Adipocyte (in vitro differentiated cells): ENCODE data around the gene ZBTB20.
A peak's percentile ranks its signal among the peaks of the same experiment; 100 is the strongest.

Experiments used
- DNase-seq: peaks from one replicate; pipeline ENCODE4 v3.0.0-alpha.2; 2015; ENCODE audit warnings: low read depth
- H3K27me3 ChIP-seq: replicated peaks from 2 replicates; pipeline ENCODE4 v1.7.0; 2013; ENCODE audit warnings: mild to moderate bottlenecking, low read length, moderate library complexity; ENCODE audit not compliant: control insufficient read depth, insufficient read depth
- H3K36me3 ChIP-seq: 2 replicates; pipeline ENCODE4 v1.7.0; 2013; ENCODE audit warnings: low read length, mild to moderate bottlenecking, moderate library complexity; ENCODE audit not compliant: control insufficient read depth, insufficient read depth, severe bottlenecking
- H3K4me1 ChIP-seq: 2 replicates; pipeline ENCODE4 v1.7.0; 2013; ENCODE audit warnings: mild to moderate bottlenecking, low read length, moderate library complexity; ENCODE audit not compliant: control insufficient read depth, insufficient read depth
- H3K4me3 ChIP-seq: 2 replicates; pipeline ENCODE4 v1.7.0; 2013; ENCODE audit warnings: mild to moderate bottlenecking, low read length, moderate library complexity
- H3K9ac ChIP-seq: 2 replicates; pipeline ENCODE4 v1.7.0; 2013; ENCODE audit warnings: mild to moderate bottlenecking, low read length, moderate library complexity
- H3K9me3 ChIP-seq: 2 replicates; pipeline ENCODE4 v1.7.0; 2013; ENCODE audit warnings: mild to moderate bottlenecking, low read length, moderate library complexity; ENCODE audit not compliant: control insufficient read depth

Gene ZBTB20

GRCh38 chr3:115004201-115005140, 142.6 kb downstream of the ZBTB20 start:
- H3K27me3 ChIP-seq, result no peaks in the 10 kb centered on the region
- no peak overlapping the region for H3K4me3 ChIP-seq
- no peak overlapping the region for H3K9ac ChIP-seq
- no peak for DNase-seq
- H3K36me3 ChIP-seq, result no peaks in the 10 kb centered on the region
- no peaks in the 10 kb centered on the region for H3K9me3 ChIP-seq
- H3K4me1 ChIP-seq, result no peaks in the 10 kb centered on the region

DNA sequence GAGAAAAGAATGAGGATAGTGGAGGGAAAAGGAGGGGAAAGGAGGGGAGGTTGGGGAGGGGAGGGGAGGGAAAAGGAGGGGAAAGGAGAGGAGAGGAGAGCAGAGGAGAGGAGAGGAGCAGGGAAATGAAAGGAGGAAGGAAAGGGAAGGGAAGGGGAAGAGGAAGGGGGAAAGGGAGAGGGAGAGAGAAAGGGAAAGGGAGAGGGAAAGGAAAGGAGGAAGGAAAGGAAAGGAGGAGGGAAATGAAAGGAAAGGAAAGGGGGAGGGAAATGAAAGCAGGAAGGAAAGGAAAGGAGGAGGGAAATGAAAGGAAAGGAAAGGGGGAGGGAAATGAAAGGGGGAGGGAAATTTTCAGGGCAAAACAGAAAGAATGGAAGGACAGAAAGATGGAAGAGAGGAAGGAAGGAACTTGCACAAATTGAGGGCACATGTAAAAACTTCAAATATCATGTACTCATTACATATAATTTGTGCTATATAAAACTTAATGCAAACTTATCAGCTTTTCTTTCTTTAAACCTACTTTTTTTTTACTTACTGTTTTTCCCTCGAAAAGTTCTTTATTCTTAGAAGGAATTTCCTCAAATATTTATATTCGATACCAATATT, 148.0 kb downstream of the ZBTB20 start:
- Histone ChIP-seq H3K4me1 (no peaks in the 10 kb centered on the region), H3K9me3 (no peaks in the 10 kb centered on the region), H3K9ac (no peak overlapping the region), H3K36me3 (no peaks in the 10 kb centered on the region), H3K27me3 (no peaks in the 10 kb centered on the region), H3K4me3 (no peak overlapping the region)
- no peak for DNase-seq

DNA sequence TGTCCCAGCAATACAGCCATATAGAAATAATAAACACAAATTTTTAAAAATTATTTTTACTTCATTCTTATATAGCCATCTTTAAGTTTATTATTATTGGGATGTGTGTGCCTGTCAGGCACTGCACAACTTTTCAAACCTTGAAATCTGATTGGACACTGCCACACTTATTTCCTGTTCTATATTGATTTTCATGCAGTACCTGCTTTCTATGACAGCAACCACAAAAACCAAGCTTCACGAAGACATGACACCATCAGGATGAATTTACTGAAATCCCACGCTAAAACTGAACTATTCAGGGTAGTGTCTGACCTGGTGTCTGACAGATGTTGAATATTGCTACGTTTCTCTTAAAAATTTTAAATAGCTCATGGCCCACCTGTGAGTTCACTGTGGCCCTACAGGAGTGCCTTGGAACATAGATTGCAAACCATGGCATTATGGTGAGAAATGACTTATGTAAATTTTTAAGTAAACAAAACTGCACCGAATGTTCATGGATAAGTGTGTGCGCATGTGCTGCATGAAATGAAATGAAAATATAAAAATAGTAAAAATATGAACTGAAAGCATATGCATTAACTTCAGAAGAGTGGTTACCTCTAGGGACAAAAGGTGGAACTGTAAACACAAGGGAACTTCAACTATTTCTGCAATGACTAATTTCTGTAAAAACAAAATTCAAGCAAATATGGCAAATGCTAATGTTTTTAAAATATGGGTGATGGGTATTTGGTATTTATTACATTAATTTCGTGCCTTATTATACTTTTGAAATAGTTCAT, 152.3 kb downstream of the ZBTB20 start:
- DNase-seq, result no peak
- Histone ChIP-seq H3K9ac (no peak overlapping the region), H3K4me3 (no peak overlapping the region), H3K9me3 (no peaks in the 10 kb centered on the region), H3K4me1 (no peaks in the 10 kb centered on the region), H3K27me3 (no peaks in the 10 kb centered on the region), H3K36me3 (no peaks in the 10 kb centered on the region)

GRCh38 chr3:114985776-114986175, 161.3 kb downstream of the ZBTB20 start:
- Histone ChIP-seq H3K9ac (no peak overlapping the region), H3K9me3 (no peaks in the 10 kb centered on the region), H3K4me3 (no peak overlapping the region), H3K27me3 (no peaks in the 10 kb centered on the region), H3K36me3 (no peaks in the 10 kb centered on the region), H3K4me1 (no peaks in the 10 kb centered on the region)
- DNase-seq, result no peak

- no peak overlapping the region for H3K4me3 ChIP-seq
- no peak for DNase-seq
- H3K4me1 ChIP-seq, result no peaks in the 10 kb centered on the region
- H3K36me3 ChIP-seq, result no peaks in the 10 kb centered on the region
- no peaks in the 10 kb centered on the region for H3K9me3 ChIP-seq
- no peaks in the 10 kb centered on the region for H3K27me3 ChIP-seq
- H3K9ac ChIP-seq, result no peak overlapping the region
Observed at GRCh38 chr3:114983248-114983647, 163.8 kb downstream of the ZBTB20 start.

DNA sequence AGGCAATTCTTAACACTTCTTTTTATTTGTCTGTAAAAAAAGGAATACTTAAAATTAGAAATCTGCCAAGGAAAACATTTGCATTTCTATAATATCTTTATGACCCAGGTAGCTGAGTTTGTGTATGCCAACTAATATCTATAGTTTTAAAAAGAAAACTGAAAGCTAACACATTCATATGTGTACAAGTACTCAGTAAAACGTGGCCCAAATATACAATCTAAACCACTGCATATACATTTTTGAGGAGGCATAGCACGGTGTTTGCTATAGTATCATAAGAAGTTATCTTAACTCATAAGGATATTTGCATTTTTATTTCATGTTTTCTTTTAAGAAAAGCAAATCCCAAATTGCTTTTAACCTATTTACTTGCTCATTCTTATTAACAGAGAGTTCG, 172.7 kb downstream of the ZBTB20 start:
- Histone ChIP-seq H3K4me1 (no peaks in the 10 kb centered on the region), H3K9me3 (no peaks in the 10 kb centered on the region), H3K36me3 (no peaks in the 10 kb centered on the region), H3K9ac (no peak overlapping the region), H3K27me3 (no peaks in the 10 kb centered on the region), H3K4me3 (no peak overlapping the region)
- DNase-seq, result no peak

GRCh38 chr3:114973536-114973935, 173.6 kb downstream of the ZBTB20 start:
- DNase-seq, result no peak
- Histone ChIP-seq H3K27me3 (no peaks in the 10 kb centered on the region), H3K9ac (no peak overlapping the region), H3K4me1 (no peaks in the 10 kb centered on the region), H3K9me3 (no peaks in the 10 kb centered on the region), H3K36me3 (no peaks in the 10 kb centered on the region), H3K4me3 (no peak overlapping the region)

DNA sequence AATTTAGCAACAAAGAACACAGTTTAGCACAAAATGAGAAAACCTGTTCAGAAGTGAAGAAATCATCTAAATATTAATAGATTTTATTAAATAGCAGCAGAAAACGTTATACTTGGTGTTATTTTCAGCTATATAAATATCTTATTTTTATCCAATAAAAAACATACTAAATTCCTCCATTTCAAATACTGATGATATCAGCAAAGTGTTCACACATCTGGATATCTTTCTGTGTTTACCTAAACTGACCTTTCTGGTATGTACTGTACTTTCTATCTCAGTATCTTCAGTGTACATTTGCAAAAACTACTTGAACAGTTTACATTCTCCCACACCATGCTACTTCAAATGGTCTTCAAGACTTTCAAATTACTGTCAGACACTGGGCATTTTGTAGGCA, 179.9 kb downstream of the ZBTB20 start:
- no peaks in the 10 kb centered on the region for H3K27me3 ChIP-seq
- H3K9ac ChIP-seq, result no peak overlapping the region
- DNase-seq, result no peak
- H3K4me1 ChIP-seq, result no peaks in the 10 kb centered on the region
- no peak overlapping the region for H3K4me3 ChIP-seq
- H3K36me3 ChIP-seq, result no peaks in the 10 kb centered on the region
- H3K9me3 ChIP-seq, result no peaks in the 10 kb centered on the region

GRCh38 chr3:114962189-114962588, 184.9 kb downstream of the ZBTB20 start:
- DNase-seq, result no peak
- no peaks in the 10 kb centered on the region for H3K27me3 ChIP-seq
- peaks cover 3% of the 10 kb centered on the region for H3K36me3 ChIP-seq
- no peak overlapping the region for H3K4me3 ChIP-seq
- no peaks in the 10 kb centered on the region for H3K4me1 ChIP-seq
- H3K9me3 ChIP-seq, result no peaks in the 10 kb centered on the region
- H3K9ac ChIP-seq, result no peak overlapping the region

GRCh38 chr3:114958930-114959329, 188.2 kb downstream of the ZBTB20 start:
- H3K4me3 ChIP-seq, result no peak overlapping the region
- DNase-seq, result no peak
- H3K4me1 ChIP-seq, result no peaks in the 10 kb centered on the region
- H3K9ac ChIP-seq, result no peak overlapping the region
- no peaks in the 10 kb centered on the region for H3K27me3 ChIP-seq
- peaks cover 5% of the 10 kb centered on the region for H3K36me3 ChIP-seq
- peaks cover 16% of the 10 kb centered on the region for H3K9me3 ChIP-seq

- peaks cover 8% of the 10 kb centered on the region for H3K36me3 ChIP-seq
- no peaks in the 10 kb centered on the region for H3K27me3 ChIP-seq
- H3K9ac ChIP-seq, result no peak overlapping the region
- peak overlapping the region; percentile 8 for H3K4me3 ChIP-seq
- DNase-seq, result no peak
- H3K9me3 ChIP-seq, result peaks cover 38% of the 10 kb centered on the region
- no peaks in the 10 kb centered on the region for H3K4me1 ChIP-seq
Observed at GRCh38 chr3:114953800-114954199, 193.3 kb downstream of the ZBTB20 start.
